ENCODE results near the gene RDH5.
A peak's percentile ranks its signal among the peaks of the same experiment; 100 is the strongest.

RDH5 gene

DNA sequence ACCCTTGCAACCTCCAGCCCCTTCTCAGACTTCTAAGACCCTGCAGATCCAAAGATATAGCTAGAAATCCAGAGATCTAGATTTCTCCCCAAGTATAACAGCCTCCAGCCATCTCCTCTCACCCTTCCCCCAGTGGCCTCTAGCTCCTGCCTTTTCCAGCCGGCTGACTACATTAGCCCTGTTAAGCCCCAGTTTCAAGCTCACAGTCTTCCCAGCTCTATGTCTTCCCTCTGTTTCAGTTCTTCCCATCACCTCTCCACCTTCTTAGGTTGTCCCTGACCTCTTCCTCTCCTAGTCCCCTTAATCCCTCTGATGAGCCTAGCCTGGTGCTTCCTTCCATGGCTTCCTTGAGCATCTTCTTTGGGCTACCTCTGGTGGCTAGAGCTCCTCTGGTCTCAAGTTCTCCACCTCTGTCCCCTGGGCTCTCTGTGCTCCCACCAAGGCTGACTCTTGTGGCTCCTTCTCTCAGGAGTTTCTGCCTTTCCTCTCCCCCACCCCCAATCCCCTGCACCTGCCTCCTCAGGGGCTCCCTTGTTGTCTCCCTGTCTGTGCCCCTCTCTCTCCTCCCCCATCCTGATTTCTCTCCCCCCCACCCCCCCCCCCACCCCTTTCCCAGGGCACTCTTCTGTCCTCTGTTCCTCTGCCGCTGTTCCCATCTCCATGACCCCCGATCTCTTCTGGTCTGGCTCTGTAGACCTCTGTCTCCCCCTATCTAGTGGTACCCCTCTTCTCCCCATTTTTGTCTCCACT is 21.9 kb downstream of the RDH5 start:
- Histone ChIP-seq H3K27ac (ENCODE audit: low read depth, low read length) (no peak overlapping the region), H3K4me1 (ENCODE audit: control insufficient read depth, insufficient read depth, low read length) (peaks cover 35% of the 10 kb centered on the region), H3K4me3 (ENCODE audit: low read depth, low read length) (peak overlapping the region; percentile 56), H3K36me3 (ENCODE audit: control insufficient read depth, insufficient read depth, low read length) (no peaks in the 10 kb centered on the region), H3K9ac (ENCODE audit: low read length) (peak overlapping the region; percentile 59), H3K27me3 (ENCODE audit: control insufficient read depth, insufficient read depth, low read length) (no peaks in the 10 kb centered on the region), H3K9me3 (ENCODE audit: control insufficient read depth, insufficient read depth, low read depth, low read length) (no peaks in the 10 kb centered on the region)

DNA sequence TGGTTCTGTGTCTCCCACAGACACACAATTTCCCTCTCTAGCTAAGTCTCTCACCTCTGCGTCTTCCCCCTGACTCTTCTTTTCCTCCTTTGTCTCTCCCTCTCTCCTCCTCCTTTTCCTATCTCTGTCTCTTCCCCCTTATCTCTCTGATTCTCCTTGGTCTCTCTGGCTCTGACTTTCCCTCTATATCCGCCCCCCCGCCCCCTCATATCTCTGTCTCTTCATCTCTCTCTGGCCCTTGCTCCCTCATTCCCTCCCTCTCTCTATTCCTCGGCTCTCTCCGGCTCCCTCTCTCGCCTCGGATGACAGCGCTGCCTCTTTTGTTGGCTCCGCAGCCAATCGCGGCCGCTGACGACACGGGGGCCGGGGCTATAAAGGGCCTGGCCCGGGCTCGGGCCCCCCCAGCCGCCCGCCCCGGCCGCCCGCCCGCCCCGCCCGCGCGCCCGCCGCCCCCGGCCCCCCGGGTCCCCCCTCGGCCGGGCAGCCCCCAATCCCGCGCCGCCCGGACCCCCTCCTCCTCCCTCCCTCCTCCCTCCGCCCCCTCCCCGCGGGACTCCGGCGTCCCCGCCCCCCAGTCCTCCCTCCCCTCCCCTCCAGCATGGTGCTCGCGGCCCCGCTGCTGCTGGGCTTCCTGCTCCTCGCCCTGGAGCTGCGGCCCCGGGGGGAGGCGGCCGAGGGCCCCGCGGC is 22.7 kb downstream of the RDH5 start, which contains the start of gene GDF11:
Gene GDF11, plus strand, starts transcription at position 404 of the 687 bp plus-strand sequence. Its CDS starts 195 bp downstream, at position 599.
- peak within 1 kb of the TSS; percentile 72; the same call in 1 of the 2 replicates for H3K27ac ChIP-seq (ENCODE audit: low read depth, low read length)
- H3K36me3 ChIP-seq (ENCODE audit: control insufficient read depth, insufficient read depth, low read length) = 0 out of 2 replicates have a peak, but pooled peaks cover 2% of the 10 kb centered on the region
- no peaks in the 10 kb centered on the region for H3K27me3 ChIP-seq (ENCODE audit: control insufficient read depth, insufficient read depth, low read length)
- peaks cover 40% of the 10 kb centered on the region for H3K4me1 ChIP-seq (ENCODE audit: control insufficient read depth, insufficient read depth, low read length)
- H3K9ac ChIP-seq (ENCODE audit: low read length) = peak within 1 kb of the TSS; percentile 97
- H3K4me3 ChIP-seq (ENCODE audit: low read depth, low read length) = peak within 1 kb of the TSS; percentile 98
- no peaks in the 10 kb centered on the region for H3K9me3 ChIP-seq (ENCODE audit: control insufficient read depth, insufficient read depth, low read depth, low read length)

DNA sequence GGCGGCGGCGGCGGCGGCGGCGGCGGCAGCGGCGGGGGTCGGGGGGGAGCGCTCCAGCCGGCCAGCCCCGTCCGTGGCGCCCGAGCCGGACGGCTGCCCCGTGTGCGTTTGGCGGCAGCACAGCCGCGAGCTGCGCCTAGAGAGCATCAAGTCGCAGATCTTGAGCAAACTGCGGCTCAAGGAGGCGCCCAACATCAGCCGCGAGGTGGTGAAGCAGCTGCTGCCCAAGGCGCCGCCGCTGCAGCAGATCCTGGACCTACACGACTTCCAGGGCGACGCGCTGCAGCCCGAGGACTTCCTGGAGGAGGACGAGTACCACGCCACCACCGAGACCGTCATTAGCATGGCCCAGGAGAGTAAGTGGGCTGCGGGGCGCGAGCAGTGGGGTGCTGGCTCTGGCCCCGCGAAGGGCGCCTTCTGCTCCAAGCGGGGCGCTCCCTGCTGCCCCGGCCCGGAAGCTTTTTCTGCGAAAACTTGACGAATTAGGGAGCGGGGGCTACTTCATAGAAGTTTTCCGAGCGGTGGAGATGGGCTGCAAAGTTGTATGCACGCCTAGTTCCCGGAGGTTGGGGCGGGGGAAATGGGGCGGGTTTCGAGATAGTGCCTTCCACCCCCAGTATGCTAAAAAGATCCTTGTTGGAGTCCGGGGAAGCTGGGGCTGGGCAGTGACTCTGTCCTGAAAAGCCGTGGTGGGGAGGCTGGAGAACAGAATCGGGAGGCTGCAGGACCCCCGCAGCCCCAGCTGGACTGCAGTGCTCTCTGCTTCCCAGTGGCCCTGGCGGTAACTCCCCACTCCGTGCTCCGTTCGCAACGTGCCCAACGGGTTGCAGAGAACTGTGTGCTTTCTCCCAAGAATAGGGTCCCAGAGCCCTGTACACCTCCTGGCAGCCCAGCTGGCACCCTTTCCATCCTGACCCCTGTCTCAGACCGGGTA is 23.5 kb downstream of the RDH5 start:
- peaks cover 9% of the 10 kb centered on the region for H3K36me3 ChIP-seq (ENCODE audit: control insufficient read depth, insufficient read depth, low read length)
- H3K9me3 ChIP-seq (ENCODE audit: control insufficient read depth, insufficient read depth, low read depth, low read length) = no peaks in the 10 kb centered on the region
- no peaks in the 10 kb centered on the region for H3K27me3 ChIP-seq (ENCODE audit: control insufficient read depth, insufficient read depth, low read length)
- H3K4me3 ChIP-seq (ENCODE audit: low read depth, low read length) = peak overlapping the region; percentile 98
- H3K4me1 ChIP-seq (ENCODE audit: control insufficient read depth, insufficient read depth, low read length) = peaks cover 45% of the 10 kb centered on the region
- peak overlapping the region; percentile 97 for H3K9ac ChIP-seq (ENCODE audit: low read length)
- peak overlapping the region; percentile 72; the same call in 1 of the 2 replicates for H3K27ac ChIP-seq (ENCODE audit: low read depth, low read length)

DNA sequence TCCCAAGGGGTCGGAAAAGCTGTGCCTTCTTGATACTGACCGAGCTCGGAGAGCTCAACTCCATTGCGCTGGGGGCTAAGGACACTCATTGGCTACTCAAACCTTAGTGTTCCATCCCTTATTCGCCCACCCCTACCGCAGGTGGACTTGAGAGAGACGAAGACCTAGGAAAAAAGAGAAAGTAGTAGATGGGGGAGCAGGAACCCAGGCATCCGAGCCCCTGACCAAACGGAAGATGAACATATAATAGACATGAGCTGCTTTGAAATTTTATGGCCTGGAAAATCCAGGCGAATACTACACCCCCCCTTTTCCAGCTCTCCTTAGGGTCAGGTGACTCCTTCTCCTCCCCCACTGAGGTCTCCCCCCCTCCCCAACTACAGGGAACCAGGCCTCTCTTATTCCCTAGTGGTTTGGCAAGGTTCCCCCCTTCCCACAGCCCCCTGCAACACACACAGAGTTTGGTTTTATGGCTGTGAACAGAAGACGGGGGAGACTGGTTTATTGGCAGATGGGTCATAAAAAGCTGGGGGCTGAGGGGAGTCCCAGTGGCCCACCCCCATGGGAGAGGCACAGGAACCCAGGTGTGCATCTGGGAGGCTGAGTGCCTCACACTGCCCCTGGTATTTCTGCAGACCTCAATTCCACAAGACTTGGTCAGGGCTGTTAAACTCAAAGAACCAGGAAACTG is 24.3 kb downstream of the RDH5 start:
- H3K4me3 ChIP-seq (ENCODE audit: low read depth, low read length) = peak overlapping the region; percentile 98
- peaks cover 49% of the 10 kb centered on the region for H3K4me1 ChIP-seq (ENCODE audit: control insufficient read depth, insufficient read depth, low read length)
- no peaks in the 10 kb centered on the region for H3K9me3 ChIP-seq (ENCODE audit: control insufficient read depth, insufficient read depth, low read depth, low read length)
- peaks cover 17% of the 10 kb centered on the region for H3K36me3 ChIP-seq (ENCODE audit: control insufficient read depth, insufficient read depth, low read length)
- peak overlapping the region; percentile 72; the same call in 1 of the 2 replicates for H3K27ac ChIP-seq (ENCODE audit: low read depth, low read length)
- peak overlapping the region; percentile 97 for H3K9ac ChIP-seq (ENCODE audit: low read length)
- no peaks in the 10 kb centered on the region for H3K27me3 ChIP-seq (ENCODE audit: control insufficient read depth, insufficient read depth, low read length)

DNA sequence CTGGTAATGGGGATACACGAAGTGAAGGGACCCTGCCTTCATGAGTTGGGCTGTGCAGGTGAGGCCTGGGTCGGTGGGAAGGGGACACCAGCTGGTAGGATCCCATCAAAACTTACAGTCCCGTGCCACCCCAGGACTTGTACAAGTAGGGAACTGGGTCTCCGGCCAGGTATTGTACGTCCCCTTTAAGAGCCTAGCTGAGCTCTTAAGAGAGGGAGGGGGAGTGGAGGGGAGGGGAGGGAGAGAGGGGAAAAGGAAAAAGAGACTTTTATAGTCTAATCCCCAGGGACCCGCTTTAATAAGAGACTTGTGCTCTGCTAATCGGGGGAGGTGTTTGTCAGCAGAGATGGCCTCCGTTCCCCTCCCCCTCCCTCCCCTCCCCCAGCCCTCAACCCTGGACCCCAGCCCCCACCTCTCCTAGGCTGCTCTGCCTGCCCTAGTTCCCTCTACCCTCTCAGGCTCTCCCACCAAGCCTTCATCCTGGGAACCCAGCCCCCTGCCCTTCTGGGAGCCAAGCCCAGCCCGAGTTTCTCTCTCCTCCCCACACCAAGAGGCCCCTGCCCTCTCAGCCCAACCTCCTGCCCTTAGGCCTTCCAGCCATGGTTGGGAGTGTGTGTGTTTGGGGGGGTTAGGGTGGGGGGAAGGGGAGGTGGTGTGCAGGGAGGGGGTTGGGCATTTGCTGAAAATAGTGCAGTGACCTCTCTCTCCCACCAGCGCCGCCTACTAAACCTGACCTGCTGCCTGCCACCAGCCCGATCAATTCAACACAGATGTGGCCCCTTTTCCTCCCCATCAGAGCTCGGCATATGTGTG is 25.4 kb downstream of the RDH5 start:
- Histone ChIP-seq H3K27ac (ENCODE audit: low read depth, low read length) (peak overlapping the region; percentile 46), H3K4me3 (ENCODE audit: low read depth, low read length) (peak overlapping the region; percentile 98), H3K9ac (ENCODE audit: low read length) (peak overlapping the region; percentile 97), H3K36me3 (ENCODE audit: control insufficient read depth, insufficient read depth, low read length) (peaks cover 28% of the 10 kb centered on the region), H3K9me3 (ENCODE audit: control insufficient read depth, insufficient read depth, low read depth, low read length) (no peaks in the 10 kb centered on the region), H3K4me1 (ENCODE audit: control insufficient read depth, insufficient read depth, low read length) (peaks cover 49% of the 10 kb centered on the region), H3K27me3 (ENCODE audit: control insufficient read depth, insufficient read depth, low read length) (no peaks in the 10 kb centered on the region)

DNA sequence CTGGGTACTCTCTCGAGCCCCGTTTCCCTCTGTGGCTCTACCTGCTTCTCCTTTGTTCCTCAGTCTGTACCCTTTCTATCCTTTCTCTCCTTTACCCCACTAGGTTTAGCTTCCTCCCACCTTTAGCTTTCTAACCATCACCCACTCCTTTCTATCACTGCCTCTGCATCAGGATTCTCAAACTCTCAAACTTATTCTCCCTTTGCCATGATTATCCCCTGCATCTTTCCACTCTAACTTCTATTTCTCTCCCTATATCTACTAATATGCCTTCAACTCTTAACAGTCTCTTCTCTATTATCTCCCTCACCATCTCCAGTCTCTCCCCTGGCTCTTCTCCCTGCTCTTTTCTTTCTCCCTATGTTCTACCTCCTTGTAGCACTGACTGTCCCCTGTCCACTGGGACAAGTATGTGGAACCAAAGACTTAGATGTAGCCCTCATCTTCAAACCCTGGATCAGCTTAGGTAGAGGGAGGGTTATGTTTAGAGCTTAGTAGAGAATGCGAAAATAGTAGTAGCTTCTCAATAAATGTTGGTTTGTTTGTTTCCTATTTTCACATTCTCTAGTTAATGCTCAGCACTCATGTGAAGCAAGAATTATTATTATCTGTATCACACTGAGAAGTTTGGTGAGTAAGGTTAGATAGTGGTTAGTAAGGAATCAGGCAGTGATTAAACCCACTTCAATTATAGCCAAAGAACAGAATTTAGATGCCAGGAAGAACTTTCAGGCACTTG is 26.1 kb downstream of the RDH5 start:
- Histone ChIP-seq H3K27me3 (ENCODE audit: control insufficient read depth, insufficient read depth, low read length) (no peaks in the 10 kb centered on the region), H3K4me3 (ENCODE audit: low read depth, low read length) (peak overlapping the region; percentile 50), H3K27ac (ENCODE audit: low read depth, low read length) (peak overlapping the region; percentile 46), H3K36me3 (ENCODE audit: control insufficient read depth, insufficient read depth, low read length) (peaks cover 36% of the 10 kb centered on the region), H3K9me3 (ENCODE audit: control insufficient read depth, insufficient read depth, low read depth, low read length) (no peaks in the 10 kb centered on the region), H3K4me1 (ENCODE audit: control insufficient read depth, insufficient read depth, low read length) (peaks cover 49% of the 10 kb centered on the region), H3K9ac (ENCODE audit: low read length) (peak overlapping the region; percentile 74)

DNA sequence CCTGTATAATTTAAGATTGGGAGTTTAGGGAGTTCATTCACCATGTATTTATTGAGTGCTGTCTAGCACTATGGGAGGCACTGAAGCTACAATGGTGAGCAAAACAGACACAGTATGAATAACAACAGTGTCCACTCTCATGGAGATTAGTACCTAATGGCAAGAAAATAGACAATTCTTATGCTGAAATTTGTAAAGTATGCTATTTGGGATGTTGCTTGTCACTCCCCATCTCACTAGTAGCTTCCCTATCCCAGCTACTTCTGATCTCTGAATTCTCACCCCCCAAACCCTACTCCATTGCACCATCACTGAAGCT is 26.7 kb downstream of the RDH5 start:
- Histone ChIP-seq H3K4me1 (ENCODE audit: control insufficient read depth, insufficient read depth, low read length) (peaks cover 46% of the 10 kb centered on the region), H3K27me3 (ENCODE audit: control insufficient read depth, insufficient read depth, low read length) (no peaks in the 10 kb centered on the region), H3K9me3 (ENCODE audit: control insufficient read depth, insufficient read depth, low read depth, low read length) (no peaks in the 10 kb centered on the region), H3K27ac (ENCODE audit: low read depth, low read length) (peak overlapping the region; percentile 46), H3K9ac (ENCODE audit: low read length) (peak overlapping the region; percentile 74), H3K4me3 (ENCODE audit: low read depth, low read length) (peak overlapping the region; percentile 50), H3K36me3 (ENCODE audit: control insufficient read depth, insufficient read depth, low read length) (peaks cover 41% of the 10 kb centered on the region)

DNA sequence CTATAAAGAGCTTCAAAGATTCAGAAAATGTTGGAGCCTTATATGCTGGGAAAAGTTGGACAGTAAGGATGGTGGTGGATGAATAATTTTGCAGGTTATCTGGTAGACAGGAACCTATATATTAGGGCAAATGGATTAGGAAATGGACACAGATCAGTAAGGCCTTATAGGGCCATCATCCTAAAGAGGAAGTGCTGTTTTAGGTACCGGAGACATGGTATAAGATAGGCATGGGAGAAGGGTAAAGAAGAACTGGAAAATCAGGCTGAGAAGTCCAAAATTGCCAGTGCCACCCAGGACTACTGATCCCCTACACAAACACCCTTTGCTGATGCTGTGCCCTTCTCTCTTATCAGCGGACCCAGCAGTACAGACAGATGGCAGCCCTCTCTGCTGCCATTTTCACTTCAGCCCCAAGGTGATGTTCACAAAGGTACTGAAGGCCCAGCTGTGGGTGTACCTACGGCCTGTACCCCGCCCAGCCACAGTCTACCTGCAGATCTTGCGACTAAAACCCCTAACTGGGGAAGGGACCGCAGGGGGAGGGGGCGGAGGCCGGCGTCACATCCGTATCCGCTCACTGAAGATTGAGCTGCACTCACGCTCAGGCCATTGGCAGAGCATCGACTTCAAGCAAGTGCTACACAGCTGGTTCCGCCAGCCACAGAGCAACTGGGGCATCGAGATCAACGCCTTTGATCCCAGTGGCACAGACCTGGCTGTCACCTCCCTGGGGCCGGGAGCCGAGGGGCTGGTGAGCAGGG is 28.2 kb downstream of the RDH5 start:
- H3K27ac ChIP-seq (ENCODE audit: low read depth, low read length) = no peak overlapping the region
- H3K9ac ChIP-seq (ENCODE audit: low read length) = no peak overlapping the region
- peaks cover 40% of the 10 kb centered on the region for H3K4me1 ChIP-seq (ENCODE audit: control insufficient read depth, insufficient read depth, low read length)
- H3K36me3 ChIP-seq (ENCODE audit: control insufficient read depth, insufficient read depth, low read length) = peaks cover 56% of the 10 kb centered on the region
- H3K4me3 ChIP-seq (ENCODE audit: low read depth, low read length) = no peak overlapping the region
- no peaks in the 10 kb centered on the region for H3K9me3 ChIP-seq (ENCODE audit: control insufficient read depth, insufficient read depth, low read depth, low read length)
- H3K27me3 ChIP-seq (ENCODE audit: control insufficient read depth, insufficient read depth, low read length) = no peaks in the 10 kb centered on the region

DNA sequence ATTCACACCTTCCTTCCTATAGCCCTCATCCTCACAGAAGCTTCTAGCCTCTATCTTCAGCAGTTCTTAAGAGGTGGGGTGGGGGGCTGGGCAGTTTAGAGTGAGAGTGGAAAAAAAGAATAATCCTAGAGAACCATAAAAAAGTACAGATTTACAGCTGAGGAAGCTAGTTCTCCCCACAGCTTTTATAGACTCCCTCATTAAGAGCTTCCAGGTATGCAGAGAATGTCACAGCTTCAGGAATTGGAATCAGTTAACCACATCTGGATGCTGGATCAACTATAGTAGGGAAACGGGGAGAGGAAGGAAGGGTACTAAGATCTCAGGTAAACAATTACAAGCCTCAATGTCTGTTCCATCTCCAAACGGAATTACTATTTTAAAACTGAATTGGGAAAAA is 35.1 kb downstream of the RDH5 start:
- Histone ChIP-seq H3K9ac (ENCODE audit: low read length) (no peak overlapping the region), H3K27me3 (ENCODE audit: control insufficient read depth, insufficient read depth, low read length) (no peaks in the 10 kb centered on the region), H3K4me1 (ENCODE audit: control insufficient read depth, insufficient read depth, low read length) (peaks cover 7% of the 10 kb centered on the region; the same call in 1 of the 2 replicates), H3K4me3 (ENCODE audit: low read depth, low read length) (no peak overlapping the region), H3K9me3 (ENCODE audit: control insufficient read depth, insufficient read depth, low read depth, low read length) (no peaks in the 10 kb centered on the region), H3K27ac (ENCODE audit: low read depth, low read length) (no peak overlapping the region), H3K36me3 (ENCODE audit: control insufficient read depth, insufficient read depth, low read length) (peaks cover 87% of the 10 kb centered on the region)

Measured in HUES6 (cell line).